MCF 10A (cell line): ENCODE measurements around the gene DOCK9. TPM values are rescaled to one million over a fixed set of nuclear protein-coding genes. Genes with fewer than 3 reads are reported as not detected.

Experiments
- BruUV-seq: library from RNA; stranded (reverse); fragments of 400-500 nt; replicated peaks from 2 replicates; lab custom pipeline; 2021; lab: Mats Ljungman, UMichigan
- CTCF ChIA-PET: fragments of 300-600 bp; sonication (Branson Sonifier 250); formaldehyde crosslinking; extraction: SDS; loops from one replicate; lab custom pipeline; 2021; ENCODE audit warnings: antibody characterized with exemption, inconsistent platforms; lab: Yijun Ruan, JAX
- POLR2A ChIA-PET: fragments of 300-600, 350-650 bp; sonication (Branson Sonifier 250); formaldehyde crosslinking; extraction: SDS; loops from one replicate; lab custom pipeline; 2020; ENCODE audit warnings: antibody characterized with exemption, inconsistent platforms; lab: Yijun Ruan, JAX
- DNase-seq: peaks from one replicate; pipeline ENCODE4 v3.0.0-alpha.2; 2018; ENCODE audit not compliant: unreplicated experiment
- H3K27ac Mint-ChIP-seq: one replicate; pipeline ENCODE4 v1.8.0; 2022; ENCODE audit warnings: mild to moderate bottlenecking, low read depth, mixed read lengths; ENCODE audit not compliant: unreplicated experiment
- H3K27me3 Mint-ChIP-seq: one replicate; pipeline ENCODE4 v1.8.0; 2022; ENCODE audit warnings: mixed read lengths; ENCODE audit not compliant: insufficient read depth, unreplicated experiment
- H3K36me3 Mint-ChIP-seq: one replicate; pipeline ENCODE4 v1.8.0; 2022; ENCODE audit warnings: mild to moderate bottlenecking, moderate library complexity, mixed read lengths; ENCODE audit not compliant: insufficient read depth, unreplicated experiment
- H3K4me1 Mint-ChIP-seq: one replicate; pipeline ENCODE4 v1.8.0; 2022; ENCODE audit warnings: mixed read lengths; ENCODE audit not compliant: insufficient read depth, unreplicated experiment
- H3K4me3 Mint-ChIP-seq: one replicate; pipeline ENCODE4 v1.8.0; 2022; ENCODE audit warnings: mild to moderate bottlenecking, moderate library complexity, mixed read lengths; ENCODE audit not compliant: unreplicated experiment
- H3K9me3 Mint-ChIP-seq: one replicate; pipeline ENCODE4 v1.8.0; 2022; ENCODE audit warnings: mixed read lengths; ENCODE audit not compliant: unreplicated experiment
- intact Hi-C: fragments of 100-400 bp; cut with micrococcal nuclease; formaldehyde crosslinking; loops from 2 replicates; pipeline ENCODE4 v1.14.1; 2022
- total RNA-seq: library from RNA; stranded (reverse); gene quantifications from 2 replicates; pipeline ENCODE4 v1.2.3, GENCODE V29; 2022
- TF ChIP-seq, protein P1 (sequence below): fragments of 200-600 bp; IDR thresholded peaks from one replicate; pipeline ENCODE4 v1.8.0; 2022; ENCODE audit warnings: antibody characterized with exemption, mild to moderate bottlenecking; ENCODE audit not compliant: unreplicated experiment

DOCK9 gene
- total RNA-seq, 1 experiment from 2014 or later: 77.0 TPM

DNA sequence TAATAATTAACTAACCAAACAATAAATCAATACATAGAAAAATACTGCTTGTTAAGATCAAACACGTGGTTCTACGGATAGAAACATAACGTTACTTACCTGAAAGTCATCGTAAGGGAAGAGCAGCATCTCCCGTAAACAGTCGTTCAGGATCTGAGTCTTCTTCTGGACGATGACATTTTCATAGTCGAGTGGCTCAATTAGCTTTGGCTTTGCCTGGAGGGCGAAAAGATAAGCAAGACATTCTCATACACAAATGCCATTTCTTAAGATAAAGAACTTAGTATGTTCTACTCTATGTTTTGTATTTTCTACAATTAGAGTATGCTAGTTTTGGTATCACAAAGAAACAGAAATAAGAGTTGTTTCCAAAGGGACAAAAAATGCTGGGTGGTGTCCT is 22.5 kb downstream of the DOCK9 start:
- TF ChIP-seq, protein P1, sequence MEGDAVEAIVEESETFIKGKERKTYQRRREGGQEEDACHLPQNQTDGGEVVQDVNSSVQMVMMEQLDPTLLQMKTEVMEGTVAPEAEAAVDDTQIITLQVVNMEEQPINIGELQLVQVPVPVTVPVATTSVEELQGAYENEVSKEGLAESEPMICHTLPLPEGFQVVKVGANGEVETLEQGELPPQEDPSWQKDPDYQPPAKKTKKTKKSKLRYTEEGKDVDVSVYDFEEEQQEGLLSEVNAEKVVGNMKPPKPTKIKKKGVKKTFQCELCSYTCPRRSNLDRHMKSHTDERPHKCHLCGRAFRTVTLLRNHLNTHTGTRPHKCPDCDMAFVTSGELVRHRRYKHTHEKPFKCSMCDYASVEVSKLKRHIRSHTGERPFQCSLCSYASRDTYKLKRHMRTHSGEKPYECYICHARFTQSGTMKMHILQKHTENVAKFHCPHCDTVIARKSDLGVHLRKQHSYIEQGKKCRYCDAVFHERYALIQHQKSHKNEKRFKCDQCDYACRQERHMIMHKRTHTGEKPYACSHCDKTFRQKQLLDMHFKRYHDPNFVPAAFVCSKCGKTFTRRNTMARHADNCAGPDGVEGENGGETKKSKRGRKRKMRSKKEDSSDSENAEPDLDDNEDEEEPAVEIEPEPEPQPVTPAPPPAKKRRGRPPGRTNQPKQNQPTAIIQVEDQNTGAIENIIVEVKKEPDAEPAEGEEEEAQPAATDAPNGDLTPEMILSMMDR: no peak
- ChIA-PET POLR2A (interaction anchor here (0.9 kb wide), 1 partner anchor 54 kb away, joined by 3 read pairs; no protein-coding TSS in a partner anchor), CTCF (no interaction called here)
- H3K4me1 Mint-ChIP-seq: peaks cover 6% of the 10 kb centered on the region
- DNase-seq: no peak
- no TSS peak for BruUV-seq
- no peak overlapping the region for H3K27ac Mint-ChIP-seq
- no peak overlapping the region for H3K4me3 Mint-ChIP-seq
- H3K27me3 Mint-ChIP-seq: no peaks in the 10 kb centered on the region
- intact Hi-C loops: no loop called here
- H3K9me3 Mint-ChIP-seq: no peaks in the 10 kb centered on the region
- H3K36me3 Mint-ChIP-seq: no peaks in the 10 kb centered on the region

GRCh38 chr13:98954313-98954712 is 23.6 kb downstream of the DOCK9 start:
- Mint-ChIP-seq H3K9me3 (no peaks in the 10 kb centered on the region), H3K27ac (no peak overlapping the region), H3K4me3 (no peak overlapping the region), H3K27me3 (no peaks in the 10 kb centered on the region), H3K36me3 (no peaks in the 10 kb centered on the region), H3K4me1 (peaks cover 2% of the 10 kb centered on the region)
- ChIA-PET CTCF (interaction anchor here (1.0 kb wide), 1 partner anchor 9 kb away, joined by 3 read pairs; no protein-coding TSS in a partner anchor), POLR2A (no interaction called here)
- TF ChIP-seq, protein P1: no peak
- no peak for DNase-seq
- intact Hi-C loops: no loop called here
- no TSS peak for BruUV-seq

DNA sequence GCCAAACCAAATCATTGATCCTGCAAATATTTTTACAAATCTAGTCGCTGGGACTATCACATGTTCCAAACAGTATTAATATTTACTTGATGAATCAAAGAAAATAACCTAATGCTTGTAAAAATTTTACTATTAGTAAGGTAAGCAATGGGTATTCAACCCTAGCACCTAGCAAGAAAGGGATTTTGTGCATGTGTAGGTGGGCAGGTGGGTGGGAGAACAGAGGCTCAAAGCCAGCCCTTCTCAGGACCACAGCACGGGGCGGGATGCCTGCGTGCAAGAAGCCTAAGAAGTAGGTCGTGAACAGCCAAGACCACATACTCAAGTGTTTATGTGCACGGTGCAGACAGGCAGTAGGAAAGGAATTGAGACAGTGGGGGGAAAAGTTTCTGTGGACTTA is 26.6 kb downstream of the DOCK9 start:
- Mint-ChIP-seq H3K27ac (no peak overlapping the region), H3K27me3 (no peaks in the 10 kb centered on the region), H3K9me3 (no peaks in the 10 kb centered on the region), H3K36me3 (no peaks in the 10 kb centered on the region), H3K4me1 (peaks cover 8% of the 10 kb centered on the region), H3K4me3 (no peak overlapping the region)
- DNase-seq: no peak
- intact Hi-C loops: no loop called here
- TF ChIP-seq, protein P1: no peak
- no TSS peak for BruUV-seq
- POLR2A ChIA-PET: no interaction called here
- CTCF ChIA-PET: interaction anchor here (0.6 kb wide), 1 partner anchor 1057 kb away, joined by 3 read pairs; no protein-coding TSS in a partner anchor

DNA sequence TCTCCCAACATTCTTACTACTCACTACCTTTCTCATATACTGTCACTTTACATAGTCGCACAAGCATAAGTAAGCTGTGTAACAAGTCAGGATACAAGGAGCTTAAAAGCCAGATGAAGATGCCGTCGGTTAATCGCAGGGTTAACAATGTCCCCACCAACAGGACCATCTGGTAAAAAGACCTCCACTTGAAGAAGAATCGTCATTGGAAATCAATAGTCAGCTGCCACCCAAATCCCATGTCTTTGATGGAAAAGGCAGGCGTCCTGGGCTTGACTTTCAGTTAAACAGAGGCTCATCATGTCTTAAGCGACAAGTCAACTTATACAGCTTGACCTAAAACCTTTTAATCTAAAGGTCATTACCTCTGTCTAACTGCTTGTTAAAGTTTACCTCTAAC is 27.2 kb downstream of the DOCK9 start:
- no peak overlapping the region for H3K4me3 Mint-ChIP-seq
- H3K27me3 Mint-ChIP-seq: no peaks in the 10 kb centered on the region
- peaks cover 8% of the 10 kb centered on the region for H3K4me1 Mint-ChIP-seq
- no peak overlapping the region for H3K27ac Mint-ChIP-seq
- TF ChIP-seq, protein P1: no peak
- DNase-seq: no peak
- CTCF ChIA-PET: interaction anchor here (1.1 to 1.2 kb wide), 2 partner anchors 13 to 16 kb away, joined by 3 to 4 read pairs; no protein-coding TSS in a partner anchor
- no peaks in the 10 kb centered on the region for H3K36me3 Mint-ChIP-seq
- POLR2A ChIA-PET: no interaction called here
- BruUV-seq: no TSS peak
- intact Hi-C loops: no loop called here
- H3K9me3 Mint-ChIP-seq: no peaks in the 10 kb centered on the region
